KOPT-K1 (cell line): ENCODE data around the gene LAMA1.

Source experiments
- H3K27ac ChIP-seq: fragments of 200-600 bp; sonication (generic); 2 replicates; pipeline ENCODE4 v1.5.1; 2016; ENCODE audit warnings: antibody characterized with exemption, mild to moderate bottlenecking, low read depth, low read length; ENCODE audit not compliant: poor library complexity, severe bottlenecking
- H3K36me3 ChIP-seq: fragments of 200-600 bp; sonication (generic); 2 replicates; pipeline ENCODE4 v1.5.1; 2017; ENCODE audit warnings: antibody characterized with exemption, mild to moderate bottlenecking, low read length, moderate library complexity; ENCODE audit not compliant: insufficient read depth
- H3K9me3 ChIP-seq: fragments of 200-600 bp; sonication (generic); 2 replicates; pipeline ENCODE4 v1.5.1; 2017; ENCODE audit warnings: antibody characterized with exemption, low read length, mild to moderate bottlenecking; ENCODE audit not compliant: insufficient read depth, poor library complexity, severe bottlenecking

LAMA1 gene

GRCh38 chr18:7133181-7133580 is 15.6 kb upstream of the LAMA1 start:
- no peak overlapping the region for H3K27ac ChIP-seq
- H3K36me3 ChIP-seq: no peaks in the 10 kb centered on the region
- H3K9me3 ChIP-seq: peaks cover 6% of the 10 kb centered on the region

DNA sequence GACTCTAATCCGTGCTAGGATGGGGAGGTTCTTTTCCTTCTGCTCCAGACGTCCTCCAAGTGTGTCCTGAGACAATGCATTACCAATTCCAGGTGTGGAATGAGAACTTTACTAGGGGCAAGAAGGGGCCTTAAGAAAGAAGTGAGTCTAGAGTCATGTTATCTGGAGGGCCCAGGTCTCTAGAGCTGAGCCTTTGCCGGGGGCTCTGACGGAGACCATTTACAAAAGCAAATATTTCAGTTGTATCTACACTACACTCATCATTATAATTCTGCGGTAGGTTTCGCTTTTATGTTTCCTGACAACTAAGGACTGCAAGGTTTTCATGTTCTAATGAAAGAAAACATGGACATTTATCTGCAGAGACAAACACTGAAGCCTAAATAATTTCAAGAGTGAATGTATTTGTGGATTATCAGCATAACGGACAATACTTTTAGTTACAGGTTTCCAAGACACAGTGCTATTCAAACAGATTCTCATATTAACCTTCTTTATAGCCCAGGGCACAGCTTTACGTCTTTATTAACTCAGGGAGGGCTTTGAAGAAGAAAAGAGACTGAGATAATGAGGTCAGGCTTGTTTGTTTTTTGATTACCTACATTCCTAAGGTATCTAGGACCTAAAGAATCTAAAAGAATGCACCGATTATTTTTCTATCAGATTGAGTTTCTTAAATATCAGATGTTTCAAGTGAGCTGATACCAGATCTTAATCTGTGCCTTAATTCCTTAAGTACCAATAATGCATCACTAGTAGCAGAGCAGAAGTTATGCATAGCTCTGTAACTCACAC is 15.0 kb upstream of the LAMA1 start:
- peaks cover 6% of the 10 kb centered on the region for H3K9me3 ChIP-seq
- no peaks in the 10 kb centered on the region for H3K36me3 ChIP-seq
- H3K27ac ChIP-seq: no peak overlapping the region

- no peak overlapping the region for H3K27ac ChIP-seq
- H3K36me3 ChIP-seq: no peaks in the 10 kb centered on the region
- H3K9me3 ChIP-seq: no peaks in the 10 kb centered on the region
These were observed 4.8 kb upstream of the LAMA1 start for GRCh38 chr18:7122376-7122775.

DNA sequence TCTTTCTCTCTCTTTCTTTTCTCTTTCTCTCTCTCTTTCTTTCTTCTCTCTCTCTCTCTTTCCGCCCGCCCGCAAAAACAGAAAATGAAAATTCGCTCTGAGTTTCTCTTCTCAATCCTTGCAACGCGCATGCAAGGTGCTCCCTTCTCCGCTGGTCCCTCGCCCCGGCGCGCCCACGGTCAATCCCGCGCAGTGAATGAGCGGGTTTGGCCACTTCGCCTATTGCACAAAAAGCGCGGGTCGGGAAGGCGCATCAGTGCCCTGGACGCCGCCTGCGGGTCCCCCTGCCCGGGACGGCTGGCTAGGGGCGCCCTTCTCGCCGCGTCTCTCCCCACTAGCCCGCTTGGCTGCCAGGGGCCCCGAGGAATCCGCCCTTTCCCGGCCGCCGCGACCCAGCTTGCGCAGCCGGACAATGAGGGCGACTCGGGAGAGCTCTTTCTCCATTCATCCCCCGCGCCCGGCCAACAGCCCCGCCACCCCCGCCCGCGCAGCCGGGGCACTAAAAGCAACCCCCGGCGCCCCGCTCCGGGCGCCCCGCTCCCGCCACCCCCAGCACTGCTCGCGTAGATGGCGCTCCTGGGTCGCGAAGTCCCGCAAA is 706 bp downstream of the LAMA1 start:
- H3K27ac ChIP-seq: no peak overlapping the region
- H3K36me3 ChIP-seq: no peaks in the 10 kb centered on the region
- no peaks in the 10 kb centered on the region for H3K9me3 ChIP-seq

GRCh38 chr18:7116001-7116730 is 1.4 kb downstream of the LAMA1 start:
- no peaks in the 10 kb centered on the region for H3K9me3 ChIP-seq
- no peaks in the 10 kb centered on the region for H3K36me3 ChIP-seq
- no peak overlapping the region for H3K27ac ChIP-seq

DNA sequence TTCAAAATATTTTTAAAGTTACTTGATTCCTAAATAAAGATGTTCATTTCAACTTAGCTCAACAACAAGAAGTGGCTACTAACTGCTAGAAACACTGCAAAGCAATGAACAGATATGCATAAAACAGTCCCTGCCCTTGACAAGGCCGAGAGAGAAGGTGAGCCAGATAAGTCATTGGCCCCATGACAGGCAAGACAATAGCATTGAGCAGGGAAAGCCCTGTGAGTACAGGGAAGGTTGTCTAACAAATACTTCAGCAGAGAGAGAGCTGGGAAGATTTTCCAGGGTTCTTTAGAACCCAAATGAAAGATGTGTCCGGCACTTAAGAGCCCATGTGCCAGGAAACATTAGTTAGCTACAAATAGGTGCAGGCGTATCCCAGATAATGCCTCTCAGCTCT is 4.7 kb downstream of the LAMA1 start:
- Histone ChIP-seq H3K36me3 (no peaks in the 10 kb centered on the region), H3K27ac (no peak overlapping the region), H3K9me3 (no peaks in the 10 kb centered on the region)

GRCh38 chr18:7111134-7111533 is 6.5 kb downstream of the LAMA1 start:
- H3K27ac ChIP-seq: no peak overlapping the region
- H3K9me3 ChIP-seq: no peaks in the 10 kb centered on the region
- no peaks in the 10 kb centered on the region for H3K36me3 ChIP-seq

DNA sequence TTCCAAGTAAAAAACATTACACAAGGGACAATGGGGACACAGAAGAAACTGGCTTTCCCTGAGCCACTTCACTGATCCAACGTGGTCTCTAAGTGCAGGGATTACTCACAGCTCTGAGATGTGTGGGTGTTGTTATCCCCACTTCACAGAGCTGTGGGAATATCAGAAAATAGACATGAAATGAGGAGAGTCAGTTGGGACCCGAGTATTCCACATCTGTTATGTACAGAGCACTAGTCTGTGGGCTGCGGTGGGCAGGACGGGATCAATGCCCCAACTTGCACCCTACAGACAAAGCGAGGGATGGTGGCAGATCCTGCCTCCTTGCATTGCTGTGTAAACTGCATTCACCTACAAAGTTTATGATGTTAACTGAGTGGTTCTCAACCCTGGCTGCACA is 11.7 kb downstream of the LAMA1 start:
- Histone ChIP-seq H3K27ac (no peak overlapping the region), H3K9me3 (no peaks in the 10 kb centered on the region)

DNA sequence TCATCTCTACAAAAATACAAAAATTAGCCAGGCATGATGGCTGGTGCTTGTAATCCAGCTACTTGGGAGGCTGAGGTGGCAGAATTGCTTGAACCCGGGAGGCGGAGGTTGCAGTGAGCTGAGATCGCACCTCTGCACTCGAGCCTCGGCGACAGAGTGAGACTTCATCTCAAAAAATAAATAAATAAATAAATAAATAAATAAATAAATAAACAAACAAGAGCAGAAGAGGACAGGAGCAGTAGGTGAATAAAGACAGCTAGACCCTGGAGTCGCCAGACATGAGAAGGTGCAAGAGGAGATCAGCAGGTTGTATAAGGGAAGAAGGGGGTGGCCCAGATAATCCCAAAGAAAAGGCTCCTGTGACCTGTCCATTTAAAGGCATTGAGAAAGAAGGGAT is 12.3 kb downstream of the LAMA1 start:
- Histone ChIP-seq H3K27ac (no peak overlapping the region), H3K9me3 (no peaks in the 10 kb centered on the region), H3K36me3 (no peaks in the 10 kb centered on the region)

More for the DNA sequence above, 11.7 kb downstream of the LAMA1 start:
- H3K36me3 ChIP-seq: no peaks in the 10 kb centered on the region

- no peaks in the 10 kb centered on the region for H3K36me3 ChIP-seq
- H3K9me3 ChIP-seq: no peaks in the 10 kb centered on the region
- H3K27ac ChIP-seq: no peak overlapping the region
These were observed 12.9 kb downstream of the LAMA1 start for GRCh38 chr18:7104649-7105048.

DNA sequence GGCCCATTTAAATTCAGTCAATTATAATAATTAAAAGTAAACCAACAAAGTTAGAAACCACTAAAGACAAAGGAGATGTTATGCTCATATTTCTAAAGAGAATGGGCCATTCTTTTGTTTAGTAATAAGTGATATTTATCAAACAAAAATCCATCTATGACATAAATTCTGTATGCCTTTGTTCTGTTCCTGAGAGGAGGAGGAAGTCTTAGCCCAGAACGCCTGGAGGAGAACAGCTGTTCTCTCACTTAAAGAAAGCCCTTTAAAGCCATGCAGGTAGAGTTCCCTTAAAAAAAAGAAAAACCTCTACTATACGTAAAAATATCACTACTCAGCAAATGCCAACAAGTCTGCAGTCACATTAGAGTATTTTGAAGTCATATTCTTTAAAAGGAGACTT is 15.5 kb downstream of the LAMA1 start:
- Histone ChIP-seq H3K9me3 (no peaks in the 10 kb centered on the region), H3K27ac (no peak overlapping the region), H3K36me3 (no peaks in the 10 kb centered on the region)

DNA sequence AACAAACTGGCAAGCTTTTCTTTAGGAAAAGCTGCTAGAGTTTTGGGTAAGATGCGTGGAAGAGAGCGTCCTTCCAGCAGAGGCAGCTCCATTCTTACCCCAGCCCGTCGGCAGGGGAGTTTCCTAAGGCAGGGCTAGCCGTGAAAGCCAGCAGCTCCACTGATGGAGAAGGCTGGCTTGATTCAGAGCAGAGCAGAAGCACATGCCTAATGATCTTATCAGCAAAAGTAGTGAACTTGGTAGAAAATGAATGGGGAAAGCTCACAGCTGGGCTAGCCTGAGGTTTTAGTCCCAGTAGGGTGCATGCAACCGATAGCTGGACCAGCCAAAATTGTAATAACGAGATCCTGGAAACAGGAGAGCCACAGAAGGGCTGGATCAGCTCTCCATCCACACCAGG is 20.8 kb downstream of the LAMA1 start:
- no peaks in the 10 kb centered on the region for H3K9me3 ChIP-seq
- no peak overlapping the region for H3K27ac ChIP-seq
- no peaks in the 10 kb centered on the region for H3K36me3 ChIP-seq

DNA sequence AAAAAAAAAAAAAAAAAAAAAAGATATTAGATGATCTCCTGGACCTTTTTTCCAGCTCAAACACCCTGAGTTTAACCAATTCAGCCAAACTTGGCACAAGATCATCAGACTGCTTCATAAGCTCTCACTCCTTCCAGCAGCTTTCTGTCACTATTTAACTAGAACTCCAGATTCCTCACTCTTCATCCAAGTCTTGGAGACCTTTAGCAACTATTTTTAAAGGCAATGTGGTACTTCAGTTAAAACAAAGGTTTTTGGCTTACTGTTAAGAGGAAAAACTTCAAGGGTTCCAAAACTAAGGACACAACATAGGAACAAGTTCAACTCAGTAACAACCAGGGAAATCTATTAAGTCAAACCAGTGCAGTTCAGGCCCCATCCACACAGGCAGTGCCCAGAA is 23.2 kb downstream of the LAMA1 start:
- Histone ChIP-seq H3K36me3 (no peaks in the 10 kb centered on the region), H3K27ac (no peak overlapping the region), H3K9me3 (no peaks in the 10 kb centered on the region)

DNA sequence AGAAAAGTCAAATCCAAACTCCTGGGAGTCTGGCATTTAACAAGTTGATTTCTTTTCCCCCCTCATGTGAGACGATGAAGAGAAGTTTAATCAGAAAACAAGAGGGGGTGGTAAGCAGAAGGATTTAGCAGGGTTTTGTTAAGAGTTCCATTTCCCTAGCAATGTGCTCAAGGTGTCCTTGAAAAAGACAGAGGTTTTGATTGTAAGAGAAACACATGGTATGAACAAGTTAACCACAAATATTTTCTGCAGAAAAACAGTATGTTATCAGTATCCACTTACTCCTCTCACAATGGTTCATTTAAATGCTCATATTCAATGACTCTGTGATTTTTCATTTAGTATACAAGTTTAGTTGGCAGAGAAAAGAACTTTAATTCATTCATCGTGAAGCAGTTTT is 26.8 kb downstream of the LAMA1 start:
- no peaks in the 10 kb centered on the region for H3K36me3 ChIP-seq
- no peak overlapping the region for H3K27ac ChIP-seq
- no peaks in the 10 kb centered on the region for H3K9me3 ChIP-seq

GRCh38 chr18:7089369-7089768 is 28.2 kb downstream of the LAMA1 start:
- no peak overlapping the region for H3K27ac ChIP-seq
- H3K36me3 ChIP-seq: no peaks in the 10 kb centered on the region
- H3K9me3 ChIP-seq: no peaks in the 10 kb centered on the region
